Endothelial cell of umbilical vein (primary cell): ENCODE results near the gene CD81. TPM values are rescaled to one million over a fixed set of nuclear protein-coding genes. Genes with fewer than 3 reads are reported as not detected.

Experiments used
- BruUV-seq: library from RNA; stranded (reverse); fragments of 400-500 nt; replicated peaks from 2 replicates; lab custom pipeline; 2021; lab: Mats Ljungman, UMichigan
- CTCF ChIA-PET: fragments of 300-600, 350-600 bp; sonication (Branson Sonifier 250); formaldehyde crosslinking; loops from one replicate; lab custom pipeline; 2021; ENCODE audit warnings: antibody characterized with exemption, inconsistent platforms; lab: Charles Lee
- POLR2A ChIA-PET: fragments of 300-600, 350-600 bp; sonication (Branson Sonifier 250); formaldehyde crosslinking; loops from one replicate; lab custom pipeline; 2021; ENCODE audit warnings: antibody characterized with exemption, inconsistent platforms; lab: Charles Lee
- DNase-seq: peaks from one replicate; pipeline ENCODE4 v3.0.0-alpha.2; 2011; ENCODE audit warnings: low read depth, low spot score
- FAIRE-seq: peaks from 2 replicates; lab custom pipeline; 2011; peaks lifted over from hg19 to GRCh38; lab: Jason Lieb, UNC
- H2AFZ ChIP-seq: 2 replicates; pipeline ENCODE4 v1.6.0; 2012; ENCODE audit warnings: low read depth, low read length, control low read depth, inconsistent platforms
- H3K27ac ChIP-seq: 2 replicates; pipeline ENCODE4 v1.5.1; 2011; ENCODE audit warnings: low read depth, mild to moderate bottlenecking, control low read depth, low read length, moderate library complexity; ENCODE audit not compliant: insufficient read depth
- H3K27me3 ChIP-seq, 2 experiments: 2 replicates each; pipeline versions ENCODE4 v1.6.0 to v1.6.1; 2011; ENCODE audit warnings: low read length in 2 of 2, mixed read lengths in 1 of 2; ENCODE audit not compliant: control insufficient read depth in 2 of 2, insufficient read depth in 2 of 2
- H3K36me3 ChIP-seq, 2 experiments: 2 replicates in 1 of 2; 3 replicates in 1 of 2; pipeline ENCODE4 v1.5.1; 2011; ENCODE audit warnings: low read length in 2 of 2, mild to moderate bottlenecking in 1 of 2, moderate library complexity in 1 of 2; ENCODE audit not compliant: control insufficient read depth in 2 of 2, insufficient read depth in 2 of 2; ENCODE audit errors: extremely low read depth in 1 of 2
- H3K4me1 ChIP-seq: 3 replicates; pipeline ENCODE4 v1.5.1; 2011; ENCODE audit warnings: mild to moderate bottlenecking, low read length; ENCODE audit not compliant: control insufficient read depth, insufficient read depth; ENCODE audit errors: extremely low read depth
- H3K4me2 ChIP-seq: 2 replicates; pipeline ENCODE4 v1.6.1; 2011; ENCODE audit warnings: low read length, control low read depth, mixed read lengths; ENCODE audit not compliant: insufficient read depth
- H3K4me3 ChIP-seq, 3 experiments: fragments of 200-600 bp in 1 of 3; sonication (generic), shearing (Covaris generic) in 1 of 3; replicated peaks in 1 of 3; 2 replicates each; pipeline ENCODE4 v1.5.1; 2011 to 2016; ENCODE audit warnings: control low read depth in 3 of 3, low read length in 3 of 3, mild to moderate bottlenecking in 2 of 3, inconsistent platforms in 1 of 3, low read depth in 1 of 3, moderate library complexity in 1 of 3; ENCODE audit not compliant: insufficient read depth in 1 of 3
- H3K79me2 ChIP-seq: 2 replicates; pipeline ENCODE4 v1.6.0; 2012; ENCODE audit warnings: low read length, inconsistent platforms; ENCODE audit not compliant: control insufficient read depth, insufficient read depth
- H3K9ac ChIP-seq: replicated peaks from 2 replicates; pipeline ENCODE3; 2011; ENCODE audit warnings: low read length, control low read depth; ENCODE audit not compliant: insufficient read depth; ENCODE audit errors: extremely low read depth
- H3K9me1 ChIP-seq: replicated peaks from 3 replicates; pipeline ENCODE4 v1.6.0; 2011; ENCODE audit warnings: mild to moderate bottlenecking, low read length; ENCODE audit not compliant: control insufficient read depth, insufficient read depth; ENCODE audit errors: extremely low read depth
- H3K9me3 ChIP-seq: replicated peaks from 2 replicates; pipeline ENCODE4 v1.5.1; 2012; ENCODE audit warnings: low read length, inconsistent platforms; ENCODE audit not compliant: control insufficient read depth, insufficient read depth
- H4K20me1 ChIP-seq: replicated peaks from 2 replicates; pipeline ENCODE3; 2011; ENCODE audit warnings: mild to moderate bottlenecking, low read length; ENCODE audit not compliant: control insufficient read depth, insufficient read depth; ENCODE audit errors: extremely low read depth
- FOS ChIP-seq: IDR thresholded peaks from 2 replicates; pipeline ENCODE4 v1.6.1; 2011; ENCODE audit warnings: mild to moderate bottlenecking, low read length, moderate library complexity, borderline replicate concordance; ENCODE audit not compliant: insufficient read depth
- JUN ChIP-seq: IDR thresholded peaks from 2 replicates; pipeline ENCODE4 v1.6.1; 2011; ENCODE audit warnings: borderline replicate concordance, low read depth; ENCODE audit not compliant: insufficient read length, insufficient read depth
- MYC ChIP-seq: IDR thresholded peaks from one replicate; pipeline ENCODE4 v1.6.1; 2011; ENCODE audit warnings: mild to moderate bottlenecking, low read depth, low read length
- POLR2A ChIP-seq: IDR thresholded peaks from 2 replicates; pipeline ENCODE4 v1.6.1; 2012; ENCODE audit warnings: low read depth, mild to moderate bottlenecking, control low read depth, low read length
- POLR2AphosphoS5 ChIP-seq: IDR thresholded peaks from 2 replicates; pipeline ENCODE4 v1.6.1; 2012; ENCODE audit warnings: low read depth, mild to moderate bottlenecking, control low read depth, low read length, moderate library complexity; ENCODE audit not compliant: insufficient read depth
- dilution Hi-C: fragments of 300-500 bp; cut with MboI; formaldehyde crosslinking; loops from one replicate; pipeline ENCODE4 v1.15.0; 2019; ENCODE audit warnings: low sequenced_read_pairs; ENCODE audit not compliant: extremely low pct_ligation_motif_present
- intact Hi-C: fragments of 100-400 bp; cut with micrococcal nuclease; formaldehyde crosslinking; loops from one replicate; pipeline ENCODE4 v1.10.0; 2022
- polyA plus RNA-seq, 4 experiments: library from polyadenylated mRNA; depleted of rRNA in 3 of 4; stranded (reverse) in 3 of 4; unstranded in 1 of 4; fragments of >200 nt; gene quantifications; 2 replicates each; pipeline versions ENCODE4 v1.2.1 to v1.2.3, GENCODE V29; 2011 to 2012; ENCODE audit warnings: missing spikeins in 1 of 4
- total RNA-seq: library from RNA; stranded (reverse); gene quantifications from 2 replicates; pipeline ENCODE4 v1.2.3, GENCODE V29; 2021
- TF ChIP-seq, protein P1 (sequence below): IDR thresholded peaks from 2 replicates; pipeline ENCODE4 v1.6.1; 2011; ENCODE audit not compliant: insufficient read depth, insufficient read length

CD81 gene
- total and polyA plus RNA-seq, 2 donors (not counting 3 experiments of a cell fraction or from before 2014, with no cell fraction given): 409 to 802 TPM

- Histone ChIP-seq H3K9me3 (no peaks in the 10 kb centered on the region), H3K4me3 (no peak overlapping the region), H3K9me1 (no peaks in the 10 kb centered on the region), H4K20me1 (no peaks in the 10 kb centered on the region), H3K79me2 (no peaks in the 10 kb centered on the region), H3K9ac (no peak overlapping the region), H3K4me1 (no peaks in the 10 kb centered on the region), H3K4me2 (no peak overlapping the region), H3K27ac (no peak overlapping the region), H3K36me3 (no peaks in the 10 kb centered on the region), H2AFZ (no peak overlapping the region), H3K27me3 (no peaks in the 10 kb centered on the region)
- TF ChIP-seq POLR2A: no peak
- FAIRE-seq: no peak
- dilution Hi-C loops (no loop called here), intact Hi-C loops (no loop called here)
- no peak for DNase-seq
- CTCF ChIA-PET: interaction anchor here (1.1 to 10.1 kb wide), 7 partner anchors 8 to 218 kb away, joined by 3 to 829 read pairs (median 4); partner anchors contain the start of genes C11orf21, TSPAN32 and TSSC4
- POLR2A ChIA-PET: no interaction called here
- no TSS peak for BruUV-seq
Measured at GRCh38 chr11:2416765-2417164, 39.7 kb downstream of the CD81 start.

- DNase-seq (no peak), FAIRE-seq (no peak)
- no peak overlapping the region for H2AFZ ChIP-seq
- H3K27me3 ChIP-seq: no peaks in the 10 kb centered on the region
- H4K20me1 ChIP-seq: no peaks in the 10 kb centered on the region
- H3K4me1 ChIP-seq: no peaks in the 10 kb centered on the region
- POLR2A ChIA-PET: no interaction called here
- no TSS peak for BruUV-seq
- H3K27ac ChIP-seq: no peak overlapping the region
- no peaks in the 10 kb centered on the region for H3K36me3 ChIP-seq
- H3K4me2 ChIP-seq: no peak overlapping the region
- H3K4me3 ChIP-seq: no peak overlapping the region
- TF ChIP-seq FOS (no peak), POLR2AphosphoS5 (no peak), MYC (no peak), JUN (no peak)
- TF ChIP-seq, protein P1, sequence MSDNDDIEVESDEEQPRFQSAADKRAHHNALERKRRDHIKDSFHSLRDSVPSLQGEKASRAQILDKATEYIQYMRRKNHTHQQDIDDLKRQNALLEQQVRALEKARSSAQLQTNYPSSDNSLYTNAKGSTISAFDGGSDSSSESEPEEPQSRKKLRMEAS: no peak
- dilution Hi-C loops: no loop called here
- no peak overlapping the region for H3K9ac ChIP-seq
- CTCF ChIA-PET: interaction anchor here (0.7 to 10.1 kb wide), 9 partner anchors 9 to 474 kb away, joined by 3 to 829 read pairs (median 5); partner anchors contain the start of genes C11orf21, TSPAN32 and TSSC4
- H3K79me2 ChIP-seq: no peaks in the 10 kb centered on the region
- no peaks in the 10 kb centered on the region for H3K9me1 ChIP-seq
- intact Hi-C loops: loop anchor here (2.0 kb wide), 1 partner anchor 39 kb away; no protein-coding TSS in a partner anchor
- no peaks in the 10 kb centered on the region for H3K9me3 ChIP-seq
Measured at GRCh38 chr11:2417856-2418692, 41.0 kb downstream of the CD81 start.
